ENCODE measurements around the gene MSRB3.

GRCh38 chr12:65292241-65292640 is 13.8 kb downstream of the MSRB3 start:
- no peak for TF ChIP-seq POLR2A (IDR thresholded peaks at IDR 0.05; ENCODE audit: low read depth, low read length)
- TF ChIP-seq POLR2AphosphoS5 (IDR thresholded peaks at IDR 0.05; ENCODE audit: low read depth, low read length) = no peak

All from GM12892 (cell line).